ENCODE results near the gene SNAPC4. TPM values are rescaled to one million over a fixed set of nuclear protein-coding genes. Genes with fewer than 3 reads are reported as not detected.

Gene SNAPC4
- total and polyA plus RNA-seq, 7 donors: 1.4 to 10.8 (median 5.0) TPM

- Histone ChIP-seq H3K27me3 (no peaks in the 10 kb centered on the region), H3K27ac (no peak overlapping the region), H3K9me3 (no peaks in the 10 kb centered on the region), H3K36me3 (peaks cover 20 to 90% (median 39%) of the 10 kb centered on the region in 4 donors), H3K4me3 (no peak overlapping the region), H3K4me1 (no peaks in the 10 kb centered on the region)
- DNase-seq: no peak
- intact Hi-C loops (cut with DNase I): no loop called here
- no peak for TF ChIP-seq EP300 (IDR thresholded peaks at IDR 0.05)
- TF ChIP-seq, protein P1, sequence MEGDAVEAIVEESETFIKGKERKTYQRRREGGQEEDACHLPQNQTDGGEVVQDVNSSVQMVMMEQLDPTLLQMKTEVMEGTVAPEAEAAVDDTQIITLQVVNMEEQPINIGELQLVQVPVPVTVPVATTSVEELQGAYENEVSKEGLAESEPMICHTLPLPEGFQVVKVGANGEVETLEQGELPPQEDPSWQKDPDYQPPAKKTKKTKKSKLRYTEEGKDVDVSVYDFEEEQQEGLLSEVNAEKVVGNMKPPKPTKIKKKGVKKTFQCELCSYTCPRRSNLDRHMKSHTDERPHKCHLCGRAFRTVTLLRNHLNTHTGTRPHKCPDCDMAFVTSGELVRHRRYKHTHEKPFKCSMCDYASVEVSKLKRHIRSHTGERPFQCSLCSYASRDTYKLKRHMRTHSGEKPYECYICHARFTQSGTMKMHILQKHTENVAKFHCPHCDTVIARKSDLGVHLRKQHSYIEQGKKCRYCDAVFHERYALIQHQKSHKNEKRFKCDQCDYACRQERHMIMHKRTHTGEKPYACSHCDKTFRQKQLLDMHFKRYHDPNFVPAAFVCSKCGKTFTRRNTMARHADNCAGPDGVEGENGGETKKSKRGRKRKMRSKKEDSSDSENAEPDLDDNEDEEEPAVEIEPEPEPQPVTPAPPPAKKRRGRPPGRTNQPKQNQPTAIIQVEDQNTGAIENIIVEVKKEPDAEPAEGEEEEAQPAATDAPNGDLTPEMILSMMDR (IDR thresholded peaks at IDR 0.05): no peak
- TF ChIP-seq POLR2AphosphoS5 (IDR thresholded peaks at IDR 0.05): no peak
- 97 to 98% methylated on average over 20 of the region's 20 CpGs for WGBS, 2 donors
These were observed 16.5 kb downstream of the SNAPC4 start for GRCh38 chr9:136383436-136383835.

DNA sequence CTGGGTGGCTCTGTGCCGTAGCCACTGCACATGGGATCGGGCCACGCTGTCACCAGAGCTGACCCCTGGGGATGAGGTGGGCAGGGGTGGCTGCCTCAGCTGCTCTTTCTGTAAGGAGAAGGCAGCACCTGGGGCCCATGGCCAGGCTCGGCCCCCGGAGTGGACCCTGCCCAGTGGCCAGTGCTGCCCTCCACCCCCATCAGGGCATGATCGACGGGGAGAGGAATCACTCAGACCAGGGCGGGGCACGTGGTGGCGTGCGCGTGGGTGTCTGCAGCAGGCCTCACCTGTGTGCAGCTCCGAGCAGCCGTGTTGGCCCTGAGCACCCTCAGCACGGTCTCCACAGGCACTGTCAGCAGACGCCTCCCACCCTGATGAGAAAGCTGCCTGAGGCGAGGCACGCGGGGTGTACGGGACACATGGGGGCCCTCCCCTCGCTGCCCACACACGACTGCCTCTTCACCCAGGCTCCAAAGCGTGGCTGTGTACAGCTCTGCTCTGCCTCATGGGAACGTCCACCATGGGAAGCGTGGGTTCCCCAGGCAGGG lies 17.9 kb downstream of the SNAPC4 start:
- Histone ChIP-seq H3K27ac (no peak overlapping the region), H3K4me1 (no peaks in the 10 kb centered on the region), H3K9me3 (no peaks in the 10 kb centered on the region), H3K36me3 (peaks cover 7 to 79% (median 30%) of the 10 kb centered on the region in 4 donors), H3K4me3 (no peak overlapping the region), H3K27me3 (no peaks in the 10 kb centered on the region)
- no peak for DNase-seq
- no peak for TF ChIP-seq POLR2AphosphoS5 (IDR thresholded peaks at IDR 0.05)
- TF ChIP-seq, protein P1 (IDR thresholded peaks at IDR 0.05): no peak
- TF ChIP-seq POLR2A (IDR thresholded peaks at IDR 0.05): no peak
- TF ChIP-seq EP300 (IDR thresholded peaks at IDR 0.05): no peak
- intact Hi-C loops (cut with DNase I): no loop called here
- 91 to 95% methylated on average over 25 of the region's 25 CpGs for WGBS, 2 donors

- DNase-seq: no peak
- 88 to 92% methylated on average over 9 of the region's 9 CpGs for WGBS, 2 donors
- Histone ChIP-seq H3K36me3 (peaks cover 7 to 72% (median 28%) of the 10 kb centered on the region in 4 donors), H3K27ac (no peak overlapping the region), H3K4me1 (no peaks in the 10 kb centered on the region), H3K27me3 (no peaks in the 10 kb centered on the region), H3K4me3 (no peak overlapping the region), H3K9me3 (no peaks in the 10 kb centered on the region)
- TF ChIP-seq, protein P1 (IDR thresholded peaks at IDR 0.05): no peak
- no peak for TF ChIP-seq EP300 (IDR thresholded peaks at IDR 0.05)
- no peak for TF ChIP-seq POLR2A (IDR thresholded peaks at IDR 0.05)
- intact Hi-C loops (cut with DNase I): no loop called here
These were observed 18.7 kb downstream of the SNAPC4 start for GRCh38 chr9:136381311-136381710.

DNA sequence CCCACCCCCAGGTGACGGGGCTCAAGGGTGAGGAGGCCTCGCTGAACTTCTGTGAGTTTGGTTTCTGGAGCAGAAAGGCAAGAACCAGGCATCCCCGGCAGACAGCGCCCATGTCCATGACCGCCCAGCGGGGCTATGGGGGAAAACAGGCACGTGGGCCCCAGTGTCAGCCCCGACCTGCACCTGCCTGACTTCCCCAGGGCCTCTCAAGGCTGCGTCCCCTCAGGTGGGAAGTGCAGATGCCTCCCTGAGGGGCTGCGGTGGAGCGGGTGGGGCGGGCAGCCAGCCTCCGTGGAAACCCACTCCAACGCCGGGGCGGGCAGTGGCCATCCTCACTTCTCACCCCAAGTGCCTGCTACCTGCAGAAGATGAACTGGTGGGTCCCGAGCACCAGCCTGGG lies 19.6 kb downstream of the SNAPC4 start:
- H3K27ac ChIP-seq: no peak overlapping the region
- no peaks in the 10 kb centered on the region for H3K4me1 ChIP-seq
- no peak for DNase-seq
- H3K4me3 ChIP-seq: no peak overlapping the region
- TF ChIP-seq, protein P1 (IDR thresholded peaks at IDR 0.05): no peak
- TF ChIP-seq POLR2A (IDR thresholded peaks at IDR 0.05): no peak
- no peak for TF ChIP-seq EP300 (IDR thresholded peaks at IDR 0.05)
- H3K27me3 ChIP-seq: no peaks in the 10 kb centered on the region
- H3K9me3 ChIP-seq: no peaks in the 10 kb centered on the region
- WGBS, 2 donors: 94 to 95% methylated on average over 17 of the region's 17 CpGs
- H3K36me3 ChIP-seq: peaks cover 7 to 71% (median 28%) of the 10 kb centered on the region in 4 donors
- intact Hi-C loops (cut with DNase I): no loop called here

GRCh38 chr9:136379891-136380290 lies 20.1 kb downstream of the SNAPC4 start:
- intact Hi-C loops (cut with DNase I): no loop called here
- H3K36me3 ChIP-seq: peaks cover 7 to 66% (median 26%) of the 10 kb centered on the region in 4 donors

More at GRCh38 chr9:136379891-136380290, 20.1 kb downstream of the SNAPC4 start:
- no peak for DNase-seq
- Histone ChIP-seq H3K4me1 (no peaks in the 10 kb centered on the region), H3K4me3 (no peak overlapping the region), H3K9me3 (no peaks in the 10 kb centered on the region), H3K27me3 (no peaks in the 10 kb centered on the region), H3K27ac (no peak overlapping the region)
- 90 to 92% methylated on average over 11 of the region's 11 CpGs for WGBS, 2 donors
- TF ChIP-seq EP300 (IDR thresholded peaks at IDR 0.05) (no peak), POLR2AphosphoS5 (IDR thresholded peaks at IDR 0.05) (no peak), POLR2A (IDR thresholded peaks at IDR 0.05) (no peak)
- TF ChIP-seq, protein P1 (IDR thresholded peaks at IDR 0.05): no peak

All from sigmoid colon (tissue), 7 donors.